Measurements from ENCODE around the gene ZNF33B.

DNA sequence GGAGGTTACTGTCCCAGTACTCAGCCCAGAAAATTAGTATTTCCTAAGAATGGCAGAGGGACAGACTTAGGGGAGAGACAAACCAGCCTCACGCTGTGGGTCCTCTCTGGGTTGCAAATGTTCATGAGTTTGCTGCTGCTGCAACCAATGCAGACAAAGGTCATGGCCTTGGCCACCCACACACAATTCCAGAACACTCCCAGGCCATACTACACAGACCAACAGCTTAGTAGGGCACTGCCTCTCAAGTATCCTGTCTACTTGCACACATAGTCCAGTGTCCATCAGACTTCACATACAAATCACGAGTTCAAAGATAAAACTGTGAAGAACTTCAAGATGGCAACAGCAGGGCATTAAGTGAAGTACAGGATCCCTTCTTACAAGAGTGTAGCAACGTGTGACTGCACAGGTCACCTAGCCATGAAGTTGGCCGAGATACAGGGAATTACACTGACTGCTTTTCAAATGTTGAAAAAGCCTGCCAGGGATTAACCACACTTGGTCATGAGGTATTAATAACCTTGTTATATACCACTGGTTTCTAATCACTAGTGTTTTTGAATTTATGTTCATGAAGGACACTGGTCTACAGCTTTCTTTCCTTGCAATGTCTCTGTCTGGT, 40.0 kb downstream of the ZNF33B start:
- TF ChIP-seq POLR2AphosphoS5 (IDR thresholded peaks at IDR 0.05): no peak
- no peak for TF ChIP-seq CTCF (IDR thresholded peaks at IDR 0.05 in 8 of 11, conservative IDR thresholded peaks at IDR 0.05 in 3 of 11)
- TF ChIP-seq POLR2A (IDR thresholded peaks at IDR 0.05): no peak
